Vagina (tissue), 2 donors: ENCODE data around the gene SMAD6.

ENCODE experiments used
- POLR2A ChIP-seq, 2 donors: fragments of 450-650 bp; IDR thresholded peaks; one replicate each; pipeline ENCODE4 v1.6.1; 2017; ENCODE audit warnings: antibody characterized with exemption in 2 of 2, mild to moderate bottlenecking in 2 of 2, moderate library complexity in 2 of 2
- POLR2AphosphoS5 ChIP-seq, 2 donors: sonication (generic); formaldehyde crosslinking; IDR thresholded peaks; one replicate each; pipeline ENCODE4 v1.9.0; 2017; ENCODE audit warnings: antibody characterized with exemption in 2 of 2, mild to moderate bottlenecking in 2 of 2, low read depth in 1 of 2; ENCODE audit not compliant: insufficient read depth in 1 of 2
- TF ChIP-seq, protein P1 (sequence below), 3 experiments: fragments of 450-650 bp in 2 of 3; fragments of 200-600 bp in 1 of 3; sonication (generic) in 1 of 3; IDR thresholded peaks; one replicate each; pipeline ENCODE4 v1.5.1; 2017 to 2019; ENCODE audit warnings: antibody characterized with exemption in 3 of 3, mild to moderate bottlenecking in 2 of 3, moderate library complexity in 2 of 3

DNA sequence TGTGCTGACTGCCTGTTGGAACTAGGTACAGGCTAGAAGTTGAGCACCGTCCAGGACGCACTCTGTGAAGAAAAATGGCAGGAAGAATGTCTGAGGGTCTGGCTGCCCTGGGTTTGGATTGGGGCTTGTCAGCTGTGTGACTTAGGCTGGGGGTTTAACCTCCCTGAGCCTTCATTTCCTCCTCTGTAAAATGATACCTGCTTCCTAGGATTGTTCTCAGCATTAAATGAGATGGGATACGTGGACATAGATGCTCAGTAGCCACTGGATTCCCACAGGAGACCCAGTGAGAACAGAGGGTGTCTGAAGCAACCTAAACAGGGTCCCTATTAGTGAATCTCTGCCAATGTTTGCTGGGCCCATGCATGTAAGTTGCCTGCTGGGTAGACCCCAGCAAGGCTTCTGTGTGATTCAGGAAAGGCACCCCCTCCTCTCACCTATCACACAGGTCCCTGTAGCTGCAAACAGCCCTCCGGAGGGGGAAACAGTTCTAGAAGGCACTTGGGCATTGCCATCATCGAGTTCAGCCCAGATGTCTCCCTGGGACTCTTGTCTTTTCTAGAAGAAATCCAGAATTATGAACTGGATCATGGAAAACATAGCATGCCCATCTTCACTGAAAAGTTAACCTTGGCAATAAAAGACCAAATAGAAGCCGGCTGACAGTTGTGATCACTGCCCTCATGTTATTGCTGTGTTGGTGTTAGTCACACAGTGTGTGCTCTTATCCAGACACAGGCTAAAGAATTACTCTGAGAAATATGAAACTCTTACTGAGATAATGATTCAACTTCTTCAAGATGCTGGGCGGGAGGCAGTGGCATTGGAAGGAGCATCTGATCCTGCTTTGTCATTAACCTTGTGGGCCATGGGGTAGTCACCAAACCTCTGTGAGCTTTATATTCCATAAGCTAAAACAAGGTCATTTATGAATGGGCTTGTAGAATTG, 64.5 kb downstream of the SMAD6 start:
- no peak for TF ChIP-seq POLR2AphosphoS5 (IDR thresholded peaks at IDR 0.05; ENCODE audit: insufficient read depth in 1 of 2, low read depth in 1 of 2)
- TF ChIP-seq, protein P1, sequence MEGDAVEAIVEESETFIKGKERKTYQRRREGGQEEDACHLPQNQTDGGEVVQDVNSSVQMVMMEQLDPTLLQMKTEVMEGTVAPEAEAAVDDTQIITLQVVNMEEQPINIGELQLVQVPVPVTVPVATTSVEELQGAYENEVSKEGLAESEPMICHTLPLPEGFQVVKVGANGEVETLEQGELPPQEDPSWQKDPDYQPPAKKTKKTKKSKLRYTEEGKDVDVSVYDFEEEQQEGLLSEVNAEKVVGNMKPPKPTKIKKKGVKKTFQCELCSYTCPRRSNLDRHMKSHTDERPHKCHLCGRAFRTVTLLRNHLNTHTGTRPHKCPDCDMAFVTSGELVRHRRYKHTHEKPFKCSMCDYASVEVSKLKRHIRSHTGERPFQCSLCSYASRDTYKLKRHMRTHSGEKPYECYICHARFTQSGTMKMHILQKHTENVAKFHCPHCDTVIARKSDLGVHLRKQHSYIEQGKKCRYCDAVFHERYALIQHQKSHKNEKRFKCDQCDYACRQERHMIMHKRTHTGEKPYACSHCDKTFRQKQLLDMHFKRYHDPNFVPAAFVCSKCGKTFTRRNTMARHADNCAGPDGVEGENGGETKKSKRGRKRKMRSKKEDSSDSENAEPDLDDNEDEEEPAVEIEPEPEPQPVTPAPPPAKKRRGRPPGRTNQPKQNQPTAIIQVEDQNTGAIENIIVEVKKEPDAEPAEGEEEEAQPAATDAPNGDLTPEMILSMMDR (IDR thresholded peaks at IDR 0.05) = no peak
- TF ChIP-seq POLR2A (IDR thresholded peaks at IDR 0.05) = no peak
